Right renal pelvis (tissue), 4 donors: Measurements from ENCODE around the gene MXRA7. TPM values are rescaled to one million over a fixed set of nuclear protein-coding genes. Genes with fewer than 3 reads are reported as not detected.

Experiments used
- DNase-seq, 4 donors: peaks; one replicate each; pipeline ENCODE4 v3.0.0-alpha.2; 2013; ENCODE audit warnings: low read depth in 4 of 4, low spot score in 3 of 4, missing footprints in 1 of 4
- polyA plus RNA-seq, 4 donors: library from polyadenylated mRNA; unstranded; fragments of 120-200 nt; gene quantifications; one replicate each; pipeline ENCODE4 v1.2.1, GENCODE V29; 2013; ENCODE audit not compliant: insufficient read length in 4 of 4

Gene MXRA7
- polyA plus RNA-seq, 4 donors = 107 to 127 (median 118) TPM

GRCh38 chr17:76682296-76682695 is 28.5 kb downstream of the MXRA7 start:
- no peak for DNase-seq

GRCh38 chr17:76681222-76682137 is 29.3 kb downstream of the MXRA7 start:
- peak in 1 of 4 donors; percentile 73 for DNase-seq

GRCh38 chr17:76679239-76679638 is 31.5 kb downstream of the MXRA7 start:
- no peak for DNase-seq

GRCh38 chr17:76678330-76678729 is 32.4 kb downstream of the MXRA7 start:
- DNase-seq = no peak

GRCh38 chr17:76677406-76677805 is 33.4 kb downstream of the MXRA7 start:
- DNase-seq = no peak

- DNase-seq = no peak
These were observed 34.1 kb downstream of the MXRA7 start for GRCh38 chr17:76676629-76677028.

GRCh38 chr17:76675648-76676047 is 35.1 kb downstream of the MXRA7 start:
- no peak for DNase-seq

DNA sequence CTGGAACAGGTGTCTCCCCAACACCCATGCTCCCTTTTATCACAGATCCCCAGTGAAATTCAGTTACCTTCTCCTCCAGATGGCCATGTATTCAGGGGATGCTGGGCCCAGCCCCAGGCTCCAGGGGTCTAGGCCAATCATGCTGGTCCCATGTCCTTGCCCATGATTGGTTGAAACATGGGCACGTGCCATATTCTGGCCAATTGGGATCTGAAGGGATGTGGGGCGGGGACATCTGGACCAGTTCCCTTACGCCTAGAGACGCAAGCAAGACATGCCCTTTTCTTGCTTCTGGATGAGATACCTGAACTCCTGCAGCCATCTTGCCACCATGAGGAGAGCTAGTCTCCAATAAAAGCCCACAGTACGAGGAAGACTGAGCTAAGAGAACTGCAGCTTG is 36.2 kb downstream of the MXRA7 start:
- no peak for DNase-seq

- DNase-seq = no peak
These were observed 37.0 kb downstream of the MXRA7 start for GRCh38 chr17:76673729-76674128.

DNA sequence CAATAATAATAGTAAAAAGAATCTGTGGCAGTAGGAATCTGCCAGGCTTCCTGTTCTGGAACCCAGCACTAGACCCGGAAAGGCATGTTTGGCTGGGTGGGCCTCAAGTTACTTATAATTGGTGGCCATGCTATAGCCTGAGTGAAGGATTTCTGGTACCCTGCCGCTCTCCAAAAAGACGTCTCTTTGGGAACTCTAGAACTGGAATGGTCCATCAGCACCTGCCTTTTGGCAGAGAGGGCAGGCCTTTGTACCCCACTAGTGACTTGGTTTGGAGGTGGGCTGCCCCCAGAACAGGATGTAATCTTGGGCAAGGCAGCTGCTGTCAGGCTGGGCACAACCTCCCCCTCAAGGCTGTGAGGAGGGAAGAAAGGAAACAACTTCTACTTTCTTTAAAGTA is 37.9 kb downstream of the MXRA7 start:
- no peak for DNase-seq

- DNase-seq = no peak
These were observed 38.4 kb downstream of the MXRA7 start for GRCh38 chr17:76672270-76672851.

GRCh38 chr17:76671912-76672262 is 38.9 kb downstream of the MXRA7 start:
- DNase-seq = no peak

DNA sequence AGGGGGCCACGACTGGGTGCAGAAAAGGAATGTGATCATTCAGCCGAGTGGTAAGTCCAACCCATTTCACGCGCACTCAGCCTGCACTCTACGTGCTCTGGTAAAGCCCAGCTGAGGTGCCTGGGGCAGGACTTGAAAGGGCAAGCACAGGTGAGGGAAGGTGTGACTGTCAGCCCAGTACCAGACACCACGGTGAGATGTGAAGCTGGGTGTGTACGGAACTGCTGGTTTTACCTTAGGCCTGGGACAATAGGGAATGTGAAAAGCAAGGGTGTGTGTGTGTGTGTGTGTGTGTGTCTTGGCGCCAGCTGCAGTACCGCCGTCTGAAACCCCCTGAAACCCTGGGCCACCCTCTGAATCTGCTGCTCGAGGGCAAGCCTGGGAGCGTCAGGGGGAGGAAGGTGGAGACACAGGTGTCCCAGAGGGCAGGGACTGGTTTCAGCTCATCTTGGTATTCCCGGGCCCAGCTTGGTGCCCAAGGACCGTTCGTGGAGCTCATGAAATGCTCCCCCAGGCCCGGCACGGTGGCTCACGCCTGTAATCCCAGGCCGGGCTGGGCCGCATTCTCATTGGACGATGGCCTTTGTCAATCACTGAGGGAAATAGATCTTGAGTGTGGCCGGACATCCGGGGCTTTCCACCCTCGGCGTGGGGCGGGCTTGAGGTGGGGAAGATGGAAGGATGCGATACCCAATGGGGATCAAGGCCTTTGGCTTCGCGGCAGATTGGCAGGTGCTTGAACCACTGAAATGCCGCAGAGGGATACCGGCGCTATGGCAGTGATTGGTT is 39.4 kb downstream of the MXRA7 start:
- DNase-seq = peak; percentile 99 to 100 (median 100)

- DNase-seq = no peak
These were observed 40.0 kb downstream of the MXRA7 start for GRCh38 chr17:76670718-76671122.

DNA sequence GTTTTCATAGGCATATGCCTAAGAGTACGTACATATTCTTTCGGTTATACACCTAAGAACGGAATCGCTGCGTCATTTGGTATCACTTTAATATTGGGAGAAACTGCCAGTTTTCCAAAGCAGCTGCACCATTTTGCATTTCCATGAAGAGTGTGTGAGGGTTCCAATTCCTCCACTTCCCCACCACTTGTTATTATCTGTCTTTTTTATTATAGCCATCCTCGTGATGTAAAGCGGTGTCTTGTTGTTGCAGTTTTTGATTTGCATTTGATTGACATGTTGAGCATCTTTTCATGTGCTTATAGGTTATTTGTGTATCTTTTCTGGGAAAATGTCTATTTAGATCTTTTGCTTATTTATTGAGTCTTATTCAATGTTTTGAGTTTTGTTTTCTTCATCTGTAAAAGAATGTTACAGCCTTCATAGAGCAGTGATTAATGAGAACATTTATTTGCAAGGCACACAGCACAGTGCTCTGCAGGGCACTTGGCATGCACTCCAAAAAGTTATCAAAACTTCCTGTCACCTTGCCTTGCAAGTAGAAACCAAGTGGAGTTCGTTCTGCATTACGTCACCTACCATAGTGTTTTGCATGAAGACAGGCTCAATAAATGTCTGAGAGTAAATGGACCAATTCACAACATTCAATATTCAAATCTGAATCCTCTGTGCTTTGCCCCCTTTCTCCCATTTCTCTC is 40.6 kb downstream of the MXRA7 start:
- no peak for DNase-seq

GRCh38 chr17:76667786-76668453 is 42.8 kb downstream of the MXRA7 start:
- DNase-seq = no peak

- DNase-seq = no peak
These were observed 43.3 kb downstream of the MXRA7 start for GRCh38 chr17:76667491-76667755.

- DNase-seq = no peak
These were observed 50.1 kb downstream of the MXRA7 start for GRCh38 chr17:76660656-76661042.

- DNase-seq = no peak
These were observed 50.7 kb downstream of the MXRA7 start for GRCh38 chr17:76659928-76660655.

- DNase-seq = no peak
These were observed 52.5 kb downstream of the MXRA7 start for GRCh38 chr17:76658242-76658662.
